Fibroblast of lung (primary cell): ENCODE results near the gene ZNF318. TPM values are rescaled to one million over a fixed set of nuclear protein-coding genes. Genes with fewer than 3 reads are reported as not detected.
"Not testable (repeated sequence)": the region's sequence is repeated elsewhere in the genome, so short reads cannot be mapped to it uniquely, and the experiment has no call there.

Experiments used
- DNase-seq, 2 donors: peaks; one replicate each; pipeline versions ENCODE4 v3.0.0 to v3.0.0-alpha.2; 2010; ENCODE audit warnings: low read depth in 2 of 2
- H2AFZ ChIP-seq: 2 replicates; pipeline ENCODE4 v1.5.1; 2012; ENCODE audit warnings: low read length, control low read depth, inconsistent platforms
- H3K27ac ChIP-seq: 2 replicates; pipeline ENCODE4 v1.5.1; 2011; ENCODE audit warnings: low read length, control low read depth; ENCODE audit not compliant: insufficient read depth
- H3K27me3 ChIP-seq: 2 replicates; pipeline ENCODE4 v1.5.1; 2011; ENCODE audit warnings: mild to moderate bottlenecking, low read length; ENCODE audit not compliant: control insufficient read depth, insufficient read depth
- H3K36me3 ChIP-seq: 2 replicates; pipeline ENCODE4 v1.5.1; 2011; ENCODE audit warnings: low read length; ENCODE audit not compliant: control insufficient read depth, insufficient read depth
- H3K4me1 ChIP-seq: 2 replicates; pipeline ENCODE4 v1.5.1; 2011; ENCODE audit warnings: low read length; ENCODE audit not compliant: control insufficient read depth, insufficient read depth; ENCODE audit errors: extremely low read depth
- H3K4me2 ChIP-seq: 2 replicates; pipeline ENCODE4 v1.5.1; 2011; ENCODE audit warnings: low read length, control low read depth; ENCODE audit not compliant: insufficient read depth; ENCODE audit errors: extremely low read depth
- H3K4me3 ChIP-seq, 4 experiments: fragments of 200-600 bp in 1 of 4; sonication (generic) in 1 of 4; replicated peaks in 1 of 4; 2 replicates each; pipeline ENCODE4 v1.5.1; 2011 to 2016; ENCODE audit warnings: low read length in 4 of 4, low read depth in 3 of 4, mild to moderate bottlenecking in 3 of 4, control low read depth in 2 of 4, inconsistent platforms in 1 of 4, mixed read lengths in 1 of 4; ENCODE audit not compliant: insufficient read depth in 1 of 4; ENCODE audit errors: control extremely low read depth in 1 of 4
- H3K79me2 ChIP-seq: 2 replicates; pipeline ENCODE4 v1.5.1; 2012; ENCODE audit warnings: mild to moderate bottlenecking, low read length, inconsistent platforms; ENCODE audit not compliant: control insufficient read depth, insufficient read depth
- H3K9ac ChIP-seq: 2 replicates; pipeline ENCODE4 v1.5.1; 2011; ENCODE audit warnings: mild to moderate bottlenecking, low read length, control low read depth; ENCODE audit not compliant: insufficient read depth
- H3K9me3 ChIP-seq: 2 replicates; pipeline ENCODE4 v1.5.1; 2012; ENCODE audit warnings: low read depth, low read length; ENCODE audit not compliant: control insufficient read depth, insufficient read depth
- H4K20me1 ChIP-seq: 2 replicates; pipeline ENCODE4 v1.5.1; 2011; ENCODE audit warnings: low read length; ENCODE audit not compliant: control insufficient read depth, insufficient read depth; ENCODE audit errors: extremely low read depth
- CTCF ChIP-seq, 2 donors: IDR thresholded peaks in 1 of 2; conservative IDR thresholded peaks in 1 of 2; 1 replicate in 1 of 2; 2 replicates in 1 of 2; pipeline ENCODE4 v1.5.1; 2011 to 2012; ENCODE audit warnings: low read length in 2 of 2, control low read depth in 1 of 2, inconsistent platforms in 1 of 2, low read depth in 1 of 2, mild to moderate bottlenecking in 1 of 2
- EZH2 ChIP-seq: IDR thresholded peaks from 2 replicates; pipeline ENCODE4 v1.5.1; 2012; ENCODE audit warnings: low read length, control low read depth, mild to moderate bottlenecking; ENCODE audit errors: missing control alignments
- polyA plus RNA-seq, 2 donors: library from polyadenylated mRNA; depleted of rRNA in 1 of 2; stranded (reverse) in 1 of 2; unstranded in 1 of 2; fragments of >200 nt; gene quantifications; 2 replicates each; pipeline ENCODE4 v1.2.1, GENCODE V29; 2011 to 2012; ENCODE audit warnings: missing spikeins in 1 of 2
- total RNA-seq: library from RNA; depleted of rRNA; stranded (reverse); fragments of >200 nt; gene quantifications from 2 replicates; pipeline ENCODE4 v1.2.1, GENCODE V29; 2014

ZNF318 gene
- total and polyA plus RNA-seq, 2 donors (not counting 1 experiment from before 2014, with no cell fraction given) = 6.1 to 8.6 TPM

DNA sequence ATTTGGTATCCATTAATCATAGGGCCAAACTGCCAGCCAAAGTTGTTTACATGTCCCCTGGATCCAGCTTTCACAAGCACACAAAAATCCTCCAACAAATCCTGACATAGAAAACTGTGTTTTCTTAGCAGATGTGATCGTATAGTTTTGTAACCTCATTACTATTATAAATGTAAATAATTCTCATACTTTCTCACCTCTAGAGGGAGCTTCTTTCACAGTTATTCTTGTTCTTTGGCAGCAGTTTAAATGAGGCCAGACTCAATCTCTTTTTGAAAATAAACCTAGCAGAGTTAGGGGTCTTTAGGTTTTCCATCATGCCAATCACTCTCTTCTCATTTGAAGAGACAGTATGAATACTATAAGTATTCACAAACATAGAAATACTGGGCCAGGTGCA is 17.0 kb upstream of the ZNF318 start:
- Histone ChIP-seq H3K27ac (no peak overlapping the region), H3K36me3 (no peaks in the 10 kb centered on the region), H3K79me2 (no peaks in the 10 kb centered on the region), H4K20me1 (no peaks in the 10 kb centered on the region), H3K4me3 (no peak overlapping the region), H3K4me2 (no peak overlapping the region), H3K27me3 (peaks cover 5% of the 10 kb centered on the region), H3K9me3 (no peaks in the 10 kb centered on the region), H3K9ac (no peak overlapping the region), H3K4me1 (no peaks in the 10 kb centered on the region), H2AFZ (no peak overlapping the region)
- TF ChIP-seq EZH2 (no peak), CTCF (conservative IDR thresholded peaks at IDR 0.05 in 1 of 2, IDR thresholded peaks at IDR 0.05 in 1 of 2; ENCODE audit: low read depth in 1 of 2, low read length in 2 of 2) (peak in 1 of 2 donors; percentile 34)
- DNase-seq = peak; percentile 5 to 34

- Histone ChIP-seq H3K79me2 (no peaks in the 10 kb centered on the region), H3K9me3 (no peaks in the 10 kb centered on the region), H3K27me3 (no peaks in the 10 kb centered on the region), H3K36me3 (no peaks in the 10 kb centered on the region), H3K4me2 (no peak overlapping the region), H3K9ac (no peak overlapping the region), H3K4me1 (no peaks in the 10 kb centered on the region), H3K4me3 (no peak overlapping the region), H3K27ac (no peak overlapping the region), H4K20me1 (no peaks in the 10 kb centered on the region), H2AFZ (no peak overlapping the region)
- no peak for TF ChIP-seq CTCF (conservative IDR thresholded peaks at IDR 0.05 in 1 of 2, IDR thresholded peaks at IDR 0.05 in 1 of 2; ENCODE audit: low read depth in 1 of 2, low read length in 2 of 2)
- no peak for TF ChIP-seq EZH2
- peak; percentile 58 to 81 for DNase-seq
Measured at GRCh38 chr6:43383021-43383667, 13.7 kb upstream of the ZNF318 start.

DNA sequence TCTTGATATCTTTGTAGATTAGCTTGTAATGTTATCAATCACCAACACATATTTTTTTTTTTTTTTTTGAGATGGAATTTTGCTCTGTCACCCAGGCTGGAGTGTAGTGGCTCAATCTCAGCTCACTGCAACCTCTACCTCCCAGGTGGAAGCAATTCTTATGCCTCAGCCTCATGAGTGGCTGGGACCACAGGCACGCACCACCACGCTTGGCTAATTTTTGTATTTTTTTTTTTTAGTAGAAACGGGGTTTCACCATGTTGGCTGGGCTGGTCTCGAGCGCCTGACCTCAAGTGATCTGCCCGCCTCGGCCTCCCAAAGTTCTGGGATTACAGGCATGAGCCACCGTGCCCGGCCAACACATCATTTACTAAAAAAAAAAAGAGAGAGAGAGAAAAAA is 11.4 kb upstream of the ZNF318 start:
- H3K9ac ChIP-seq, H3K27me3 ChIP-seq, H3K4me2 ChIP-seq, H2AFZ ChIP-seq, DNase-seq, H3K36me3 ChIP-seq, H4K20me1 ChIP-seq, H3K79me2 ChIP-seq, H3K4me3 ChIP-seq, H3K4me1 ChIP-seq, H3K9me3 ChIP-seq, H3K27ac ChIP-seq: not testable (repeated sequence)
